DOHH2 (cell line): ENCODE results near the gene LGALS9.

Experiments used
- H3F3A ChIP-seq: fragments of 200-600 bp; sonication (generic), shearing (Covaris generic); 2 replicates; pipeline ENCODE4 v1.6.0; 2016; ENCODE audit warnings: antibody characterized with exemption, mild to moderate bottlenecking; ENCODE audit not compliant: control insufficient read depth, insufficient read depth
- H3K27ac ChIP-seq: fragments of 200-600 bp; sonication (generic); 2 replicates; pipeline ENCODE4 v1.5.1; 2014; ENCODE audit warnings: low read depth, mild to moderate bottlenecking, low read length, moderate library complexity
- H3K27me3 ChIP-seq: fragments of 200-600 bp; sonication (generic); 2 replicates; pipeline ENCODE4 v1.6.1; 2014; ENCODE audit warnings: mild to moderate bottlenecking, low read length, mixed read lengths; ENCODE audit not compliant: control insufficient read depth
- H3K36me3 ChIP-seq: fragments of 200-600 bp; sonication (generic); 2 replicates; pipeline ENCODE4 v1.6.1; 2014; ENCODE audit warnings: mild to moderate bottlenecking, low read length, moderate library complexity, mixed read lengths; ENCODE audit not compliant: control insufficient read depth
- H3K4me1 ChIP-seq: fragments of 200-600 bp; sonication (generic); 2 replicates; pipeline ENCODE4 v1.6.1; 2014; ENCODE audit warnings: mild to moderate bottlenecking, low read length, mixed read lengths; ENCODE audit not compliant: control insufficient read depth
- H3K4me2 ChIP-seq: fragments of 200-600 bp; sonication (generic); 2 replicates; pipeline ENCODE4 v1.6.0; 2014; ENCODE audit warnings: mild to moderate bottlenecking, low read length, moderate library complexity
- H3K4me3 ChIP-seq: fragments of 200-600 bp; sonication (generic); 2 replicates; pipeline ENCODE4 v1.5.1; 2014; ENCODE audit warnings: mild to moderate bottlenecking, low read length, mixed read lengths
- H3K79me2 ChIP-seq: fragments of 200-600 bp; sonication (generic); 2 replicates; pipeline ENCODE4 v1.6.1; 2014; ENCODE audit warnings: mild to moderate bottlenecking, low read length, mixed read lengths; ENCODE audit not compliant: control insufficient read depth
- H3K9me2 ChIP-seq: fragments of 200-600 bp; sonication (generic); replicated peaks from 2 replicates; pipeline ENCODE4 v1.6.1; 2014; ENCODE audit warnings: mild to moderate bottlenecking, low read length, mixed read lengths; ENCODE audit not compliant: control insufficient read depth
- H3K9me3 ChIP-seq: fragments of 200-600 bp; sonication (generic); 2 replicates; pipeline ENCODE4 v1.6.1; 2014; ENCODE audit warnings: antibody characterized with exemption, low read length, mixed read lengths; ENCODE audit not compliant: control insufficient read depth, insufficient read depth
- H4K20me1 ChIP-seq: fragments of 200-600 bp; sonication (generic); 2 replicates; pipeline ENCODE4 v1.6.0; 2014; ENCODE audit warnings: low read depth, mild to moderate bottlenecking, antibody characterized with exemption, low read length, moderate library complexity; ENCODE audit not compliant: control insufficient read depth, insufficient read depth
- EZH2phosphoT487 ChIP-seq: fragments of 200-600 bp; sonication (generic); IDR thresholded peaks from 2 replicates; pipeline ENCODE4 v1.6.1; 2017; ENCODE audit warnings: borderline replicate concordance, mild to moderate bottlenecking, antibody characterized with exemption, low read length, moderate library complexity, mixed read lengths
- TF ChIP-seq, protein P1 (sequence below): fragments of 200-600 bp; sonication (generic); IDR thresholded peaks from one replicate; pipeline ENCODE4 v1.5.1; 2014; ENCODE audit warnings: antibody characterized with exemption, mild to moderate bottlenecking, low read depth, low read length; ENCODE audit not compliant: poor library complexity, severe bottlenecking

Gene LGALS9

DNA sequence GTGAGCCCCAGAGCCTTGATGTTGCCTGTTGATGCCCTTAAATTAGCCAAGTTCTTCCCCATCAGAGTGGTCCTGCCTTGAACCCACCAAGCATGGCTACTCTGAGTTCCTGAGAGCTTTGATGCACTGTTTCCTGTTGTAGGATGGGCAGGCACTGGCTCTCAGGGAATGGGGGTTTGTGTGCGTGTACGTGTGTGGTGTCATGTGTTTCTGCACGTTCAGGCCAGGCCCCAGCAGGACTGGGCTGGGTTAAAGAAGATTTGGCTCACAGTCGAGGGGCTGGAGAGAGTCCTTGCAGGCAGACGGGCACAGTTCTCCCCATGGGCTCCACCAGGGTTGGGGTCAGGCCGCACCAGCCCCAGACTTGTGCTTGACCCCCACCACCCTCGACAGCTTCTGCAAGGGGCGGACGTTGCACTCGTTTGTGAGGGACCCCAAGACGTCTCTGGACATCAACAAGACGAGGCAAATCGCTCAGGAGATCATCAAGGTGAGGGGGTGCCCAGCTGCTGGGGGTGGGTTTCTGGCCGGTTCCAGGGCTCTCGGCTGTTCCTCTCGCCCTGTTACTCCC, 23.4 kb upstream of the LGALS9 start:
- H3K9me2 ChIP-seq, result no peaks in the 10 kb centered on the region
- no peaks in the 10 kb centered on the region for H4K20me1 ChIP-seq
- no peak for TF ChIP-seq EZH2phosphoT487
- TF ChIP-seq, protein P1, sequence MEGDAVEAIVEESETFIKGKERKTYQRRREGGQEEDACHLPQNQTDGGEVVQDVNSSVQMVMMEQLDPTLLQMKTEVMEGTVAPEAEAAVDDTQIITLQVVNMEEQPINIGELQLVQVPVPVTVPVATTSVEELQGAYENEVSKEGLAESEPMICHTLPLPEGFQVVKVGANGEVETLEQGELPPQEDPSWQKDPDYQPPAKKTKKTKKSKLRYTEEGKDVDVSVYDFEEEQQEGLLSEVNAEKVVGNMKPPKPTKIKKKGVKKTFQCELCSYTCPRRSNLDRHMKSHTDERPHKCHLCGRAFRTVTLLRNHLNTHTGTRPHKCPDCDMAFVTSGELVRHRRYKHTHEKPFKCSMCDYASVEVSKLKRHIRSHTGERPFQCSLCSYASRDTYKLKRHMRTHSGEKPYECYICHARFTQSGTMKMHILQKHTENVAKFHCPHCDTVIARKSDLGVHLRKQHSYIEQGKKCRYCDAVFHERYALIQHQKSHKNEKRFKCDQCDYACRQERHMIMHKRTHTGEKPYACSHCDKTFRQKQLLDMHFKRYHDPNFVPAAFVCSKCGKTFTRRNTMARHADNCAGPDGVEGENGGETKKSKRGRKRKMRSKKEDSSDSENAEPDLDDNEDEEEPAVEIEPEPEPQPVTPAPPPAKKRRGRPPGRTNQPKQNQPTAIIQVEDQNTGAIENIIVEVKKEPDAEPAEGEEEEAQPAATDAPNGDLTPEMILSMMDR, result no peak
- H3K4me3 ChIP-seq, result no peak overlapping the region
- H3K36me3 ChIP-seq, result no peaks in the 10 kb centered on the region
- H3K27ac ChIP-seq, result no peak overlapping the region
- H3K9me3 ChIP-seq, result no peaks in the 10 kb centered on the region
- H3K79me2 ChIP-seq, result no peaks in the 10 kb centered on the region
- H3K27me3 ChIP-seq, result peaks cover 10% of the 10 kb centered on the region
- H3K4me1 ChIP-seq, result no peaks in the 10 kb centered on the region
- no peak overlapping the region for H3K4me2 ChIP-seq
- H3F3A ChIP-seq, result no peaks in the 10 kb centered on the region

DNA sequence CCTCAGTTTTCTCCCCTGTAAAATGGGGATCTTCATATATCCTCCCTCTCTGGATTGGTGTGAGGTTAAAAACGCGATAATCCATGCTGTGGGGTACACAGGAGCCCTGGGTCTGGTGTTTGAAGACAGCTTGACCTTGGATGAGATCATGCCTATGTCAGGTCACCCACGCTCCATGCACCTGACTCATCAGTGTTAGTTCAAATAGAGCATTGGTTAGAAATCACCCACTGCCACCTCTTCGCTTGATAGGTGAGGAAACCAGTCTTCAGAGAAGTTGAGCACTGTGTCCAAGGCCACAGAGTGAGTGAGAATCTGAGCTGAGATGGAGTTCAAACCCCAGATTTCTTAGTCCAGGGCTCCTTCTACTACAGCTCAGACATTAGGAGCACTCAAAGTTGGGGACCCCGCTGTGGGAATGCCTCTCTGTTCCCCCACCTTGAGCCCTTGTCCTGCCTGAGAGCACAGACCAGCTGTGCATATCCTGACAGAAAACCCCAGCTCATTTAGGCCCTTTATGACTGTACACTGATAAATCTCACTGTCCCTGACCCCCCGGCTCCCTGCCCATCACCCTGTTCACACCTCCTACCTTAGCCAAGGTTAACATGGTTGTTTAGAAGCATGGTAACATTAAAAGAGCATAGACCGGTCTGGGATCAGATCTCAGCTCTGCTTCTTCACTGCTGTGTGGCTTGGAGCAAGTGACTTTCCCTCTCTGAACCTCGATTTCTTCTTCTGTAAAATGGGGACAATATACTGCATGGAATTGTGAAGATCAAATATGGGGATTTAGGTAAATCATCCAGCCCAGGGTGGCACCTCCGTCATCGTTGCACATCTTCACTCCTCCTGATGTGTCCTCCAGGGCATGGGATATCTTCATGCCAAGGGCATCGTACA, 22.4 kb upstream of the LGALS9 start:
- no peaks in the 10 kb centered on the region for H4K20me1 ChIP-seq
- H3F3A ChIP-seq, result no peaks in the 10 kb centered on the region
- H3K4me2 ChIP-seq, result no peak overlapping the region
- H3K27ac ChIP-seq, result no peak overlapping the region
- no peak overlapping the region for H3K4me3 ChIP-seq
- TF ChIP-seq, protein P1, result no peak
- TF ChIP-seq EZH2phosphoT487, result no peak
- H3K36me3 ChIP-seq, result no peaks in the 10 kb centered on the region
- no peaks in the 10 kb centered on the region for H3K79me2 ChIP-seq
- no peaks in the 10 kb centered on the region for H3K9me3 ChIP-seq
- H3K27me3 ChIP-seq, result peaks cover 5% of the 10 kb centered on the region; the same call in 1 of the 2 replicates
- no peaks in the 10 kb centered on the region for H3K9me2 ChIP-seq
- H3K4me1 ChIP-seq, result no peaks in the 10 kb centered on the region

DNA sequence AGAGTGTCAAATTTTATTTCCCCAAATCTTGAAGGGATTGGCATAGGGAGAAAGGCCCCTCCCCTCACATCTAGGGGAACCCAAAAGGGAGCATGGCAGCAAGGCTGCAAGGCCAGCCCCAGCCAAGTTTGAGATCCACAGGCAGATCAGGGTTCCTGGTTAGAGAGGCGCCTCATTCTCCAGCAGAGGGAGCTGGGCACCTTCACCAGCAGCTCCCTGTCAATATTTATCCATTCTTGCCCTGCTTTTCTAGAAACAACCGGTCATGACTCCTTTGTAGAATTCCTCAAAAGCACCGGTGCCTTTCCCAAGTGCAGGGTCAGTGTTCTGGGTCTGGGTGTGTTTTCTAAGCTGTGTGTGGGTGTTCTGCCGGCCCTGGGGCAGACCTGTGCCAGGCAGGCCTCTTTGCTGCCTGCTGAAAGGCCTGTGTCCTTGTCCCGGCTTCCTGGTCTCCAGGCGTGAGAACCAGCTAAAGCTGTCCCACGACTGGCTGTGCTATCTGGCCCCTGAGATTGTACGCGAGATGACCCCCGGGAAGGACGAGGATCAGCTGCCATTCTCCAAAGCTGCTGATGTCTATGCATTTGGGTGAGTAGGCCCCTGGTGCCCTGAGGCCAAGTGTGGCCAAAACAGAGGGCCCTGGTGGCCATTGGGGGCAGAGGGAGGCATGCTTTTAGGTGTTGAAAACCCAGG, 21.2 kb upstream of the LGALS9 start:
- Histone ChIP-seq H3K79me2 (no peaks in the 10 kb centered on the region), H3K9me3 (no peaks in the 10 kb centered on the region), H3K9me2 (no peaks in the 10 kb centered on the region), H3K4me3 (no peak overlapping the region), H4K20me1 (no peaks in the 10 kb centered on the region), H3K36me3 (no peaks in the 10 kb centered on the region), H3K27ac (no peak overlapping the region), H3K4me2 (no peak overlapping the region), H3K4me1 (no peaks in the 10 kb centered on the region), H3F3A (no peaks in the 10 kb centered on the region), H3K27me3 (peaks cover 5% of the 10 kb centered on the region; the same call in 1 of the 2 replicates)
- TF ChIP-seq, protein P1, result peak; percentile 56
- TF ChIP-seq EZH2phosphoT487, result no peak
